Stimulated activated CD4-positive, alpha-beta T cell treated with anti-CD3 and anti-CD28 coated beads, Interleukin-1b, Interleukin-23, amount 100 ng/mL, for 1 hour (primary cell): Measurements from ENCODE around the gene ASCL5.

ENCODE experiments used
- DNase-seq, 2 donors: peaks; one replicate each; pipeline ENCODE4 v3.0.0-alpha.2; 2020; ENCODE audit warnings: low read depth in 2 of 2

Gene ASCL5

GRCh38 chr1:201136355-201137023 lies 9.5 kb upstream of the ASCL5 start:
- DNase-seq: no peak

GRCh38 chr1:201134405-201134804 lies 7.4 kb upstream of the ASCL5 start:
- no peak for DNase-seq

GRCh38 chr1:201131398-201131797 lies 4.4 kb upstream of the ASCL5 start:
- DNase-seq: no peak

- no peak for DNase-seq
Observed at GRCh38 chr1:201128962-201129361, 2.0 kb upstream of the ASCL5 start.

- DNase-seq: no peak
Observed at GRCh38 chr1:201128476-201128875, 1.5 kb upstream of the ASCL5 start.

DNA sequence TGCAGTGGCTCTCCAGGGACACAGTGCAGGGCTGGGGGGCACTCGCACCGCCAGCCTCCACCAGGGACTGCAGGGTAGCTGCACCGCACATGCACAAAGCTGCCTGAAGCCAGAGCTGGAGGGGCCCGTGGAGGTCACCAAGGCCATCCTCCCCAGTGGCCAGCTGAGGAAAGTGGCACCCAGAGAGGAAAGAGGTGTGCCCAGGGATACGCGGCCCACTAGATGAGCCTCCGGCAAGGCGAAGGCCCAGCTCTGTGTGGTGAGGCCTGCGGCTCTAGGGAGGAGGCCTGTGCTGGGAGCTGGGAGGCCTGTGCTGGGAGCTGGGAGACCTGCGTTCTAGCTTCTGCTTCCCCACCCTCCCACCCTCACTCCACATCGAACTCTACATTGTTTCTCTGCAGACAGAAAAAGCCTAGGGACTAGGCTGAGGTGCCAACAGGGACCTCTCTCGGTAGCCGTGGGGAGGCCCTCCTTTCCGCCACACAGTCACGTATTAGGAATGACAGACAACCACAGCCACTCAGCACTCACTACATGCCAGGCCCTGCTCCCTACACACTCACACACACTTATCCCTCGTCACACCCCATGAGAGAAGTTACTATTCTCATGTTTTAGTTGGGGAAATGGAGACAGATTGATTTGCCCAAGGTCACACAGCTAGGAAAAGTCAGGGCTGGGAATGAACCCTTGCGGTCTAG lies 921 bp upstream of the ASCL5 start:
- DNase-seq: no peak

GRCh38 chr1:201126463-201126831 lies 537 bp downstream of the ASCL5 start:
- DNase-seq: no peak

DNA sequence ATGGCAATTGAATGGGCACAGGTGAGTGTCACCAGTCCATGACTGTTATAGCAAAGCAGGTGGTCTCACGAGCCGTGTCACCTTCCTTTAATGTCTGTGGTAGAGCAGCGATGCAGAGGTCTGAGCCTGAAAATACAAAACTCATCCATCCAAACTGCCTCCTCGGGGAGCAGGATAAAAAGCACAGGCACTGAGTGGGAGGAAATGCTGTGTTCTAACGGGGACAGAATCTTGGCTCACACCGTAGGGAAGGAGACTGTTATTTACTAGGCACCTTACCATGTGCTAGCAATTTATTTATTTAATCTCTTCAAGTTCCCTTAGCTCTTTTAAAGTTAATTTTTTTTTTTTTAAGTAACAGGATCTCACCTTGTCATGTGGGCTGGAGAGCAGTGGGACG lies 1.2 kb downstream of the ASCL5 start:
- DNase-seq: no peak

DNA sequence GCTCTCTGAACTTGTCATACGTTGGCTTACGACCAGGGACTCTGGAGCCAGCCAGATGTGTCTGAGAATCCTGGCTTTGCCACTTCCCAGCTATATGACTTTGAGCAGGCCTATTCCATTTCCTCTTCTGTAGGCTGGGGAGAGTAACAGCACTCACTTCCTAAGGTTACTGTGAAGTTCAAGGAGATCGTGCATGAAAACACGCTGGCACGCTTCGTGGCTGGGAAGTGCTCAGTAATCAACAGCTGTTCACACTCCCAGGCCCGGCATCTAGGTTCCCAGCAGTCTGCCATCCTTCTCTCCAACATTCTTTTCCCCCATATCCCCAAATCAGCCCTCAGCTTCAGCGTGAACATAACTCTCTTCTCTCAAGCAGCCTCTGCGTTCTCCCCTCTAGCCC lies 2.0 kb downstream of the ASCL5 start:
- no peak for DNase-seq

DNA sequence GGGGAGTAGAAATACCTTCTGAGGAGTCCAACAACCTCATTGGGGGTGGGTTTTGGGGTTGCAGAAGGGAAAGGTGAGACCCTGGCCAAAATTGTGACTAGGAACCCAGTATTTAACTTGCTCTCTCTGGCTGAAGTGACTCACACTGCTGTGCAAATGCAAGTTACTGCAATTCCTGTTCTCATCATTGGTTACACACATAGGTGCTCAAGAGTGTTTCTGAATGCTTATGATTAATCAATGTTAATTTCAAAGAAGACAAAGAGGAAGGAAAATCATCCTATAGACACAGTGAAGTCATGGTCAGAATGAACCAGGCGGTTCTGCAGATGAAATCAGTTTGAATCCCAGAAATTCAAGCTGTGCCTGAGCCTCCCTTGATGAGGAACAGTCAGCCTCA lies 3.1 kb downstream of the ASCL5 start:
- no peak for DNase-seq

DNA sequence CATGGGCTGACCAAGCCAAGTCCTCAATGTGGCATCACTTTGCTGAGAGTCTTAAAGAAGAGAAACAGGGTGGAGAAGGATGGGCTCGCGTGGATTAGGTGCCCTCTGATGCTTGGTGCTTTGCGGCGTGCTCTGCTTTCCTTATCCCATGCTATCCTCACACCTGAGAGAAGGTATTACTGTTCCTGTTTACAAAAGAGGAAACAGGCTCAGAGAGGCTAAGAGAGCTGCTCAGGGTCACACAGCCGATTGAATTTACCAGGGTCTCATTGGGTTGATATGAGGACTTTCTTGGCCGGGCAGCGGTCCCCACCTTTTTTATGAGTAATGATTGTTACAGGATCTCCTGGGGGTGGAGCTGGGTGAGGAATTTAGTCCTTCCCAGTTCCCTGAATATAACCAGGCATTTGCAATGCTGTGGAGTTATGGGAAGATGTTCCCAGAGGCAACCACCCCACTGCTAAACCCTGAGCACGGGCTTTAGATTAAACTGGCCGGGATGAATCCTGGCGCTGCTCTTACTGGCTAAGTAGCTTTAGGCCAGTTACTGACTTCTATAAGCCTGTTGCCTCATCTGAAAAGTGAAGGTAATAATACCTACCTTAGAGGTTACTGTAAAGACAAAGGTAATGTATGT lies 4.5 kb downstream of the ASCL5 start:
- DNase-seq: no peak

DNA sequence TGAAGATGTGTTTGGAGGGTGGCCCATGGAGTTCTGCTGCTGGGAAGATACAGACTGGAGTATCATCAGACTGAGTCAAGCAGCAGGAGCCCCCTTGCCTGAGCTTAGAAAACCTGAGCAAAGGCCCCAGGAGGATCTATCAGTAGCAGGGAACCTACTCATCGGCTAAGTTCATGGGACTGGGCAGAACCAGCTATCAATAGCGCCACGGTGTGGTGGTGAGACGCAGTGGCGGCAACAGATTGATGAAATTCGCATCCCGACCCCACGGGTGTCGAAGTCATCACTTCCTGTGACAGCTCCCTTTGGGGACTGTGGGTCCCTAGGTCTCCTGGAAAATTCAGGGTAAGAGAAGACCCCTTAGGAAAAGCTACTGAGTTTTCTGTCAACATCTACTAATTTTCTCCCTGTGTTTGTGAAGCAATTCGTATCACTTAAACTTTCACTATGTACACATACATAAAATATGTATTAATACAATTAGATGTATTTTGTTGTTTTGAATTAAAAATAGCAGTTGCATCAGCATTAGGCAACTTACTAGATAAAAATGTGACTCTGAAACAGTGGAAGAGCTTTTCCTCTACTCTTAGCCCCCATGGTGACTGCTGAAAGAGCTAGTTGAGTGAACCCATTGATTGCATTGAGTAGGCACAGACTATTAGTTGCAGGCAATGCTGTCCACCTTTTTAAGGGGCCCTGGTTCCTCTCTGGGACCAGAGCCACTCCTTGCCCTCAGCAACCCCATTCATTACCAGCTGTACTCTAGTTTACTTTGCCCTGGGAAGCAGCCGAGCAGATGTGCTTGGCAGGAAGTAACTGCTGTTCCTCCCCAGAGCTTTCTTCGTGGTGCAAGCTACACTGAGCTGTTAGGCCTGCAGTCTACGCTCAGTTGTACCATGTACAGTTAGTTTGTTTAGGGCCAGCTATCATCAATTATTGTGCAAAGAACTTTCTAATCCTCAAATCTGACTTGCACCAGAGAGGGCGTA lies 7.5 kb downstream of the ASCL5 start:
- DNase-seq: peak in 1 of 2 donors; percentile 4

GRCh38 chr1:201116091-201116490 lies 10.9 kb downstream of the ASCL5 start:
- DNase-seq: no peak

DNA sequence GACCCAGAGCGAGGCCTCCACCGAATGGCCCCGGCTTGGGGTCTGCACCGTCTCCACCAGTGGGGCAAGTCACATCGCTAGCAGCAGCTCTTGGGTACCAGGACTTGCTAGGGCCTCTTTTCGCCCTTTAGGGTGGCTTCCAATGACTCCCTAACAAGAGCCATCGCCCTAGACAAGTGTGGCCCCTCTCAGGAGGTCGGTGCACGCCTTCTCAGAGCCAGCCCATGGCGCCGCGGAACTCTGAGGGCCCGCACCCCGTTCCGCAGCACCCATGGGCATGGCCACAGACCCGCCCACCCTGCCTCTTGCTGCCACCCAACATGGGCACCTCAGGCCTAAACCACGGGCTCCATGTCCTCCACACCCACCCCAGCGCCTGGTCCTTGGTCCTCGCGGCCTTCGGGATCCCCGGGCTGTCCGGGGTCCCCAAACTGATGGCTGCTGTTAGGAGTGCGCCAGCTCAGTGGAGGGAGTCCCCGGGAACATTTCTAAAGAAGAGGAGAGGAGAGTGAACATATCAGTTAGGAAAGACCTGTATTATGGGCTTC lies 11.5 kb downstream of the ASCL5 start:
- DNase-seq: no peak

GRCh38 chr1:201114245-201115131 lies 12.5 kb downstream of the ASCL5 start:
- peak; percentile 27 to 39 for DNase-seq

GRCh38 chr1:201113451-201114244 lies 13.3 kb downstream of the ASCL5 start:
- DNase-seq: no peak

- no peak for DNase-seq
Observed at GRCh38 chr1:201112926-201113325, 14.1 kb downstream of the ASCL5 start.

GRCh38 chr1:201112173-201112731 lies 14.7 kb downstream of the ASCL5 start, which contains the start of gene CACNA1S:
CACNA1S (minus strand) TSS chr1:201112426; CDS start chr1:201112339, 87 bp downstream.
- no peak for DNase-seq

- DNase-seq: no peak
Observed at GRCh38 chr1:201111672-201112071, 15.3 kb downstream of the ASCL5 start.
